DMS 273 treated with DMSO at 0.1 percent for 48 hours (cell line): ENCODE measurements around the gene LILRA6.
"Not testable (repeated sequence)": the region's sequence is repeated elsewhere in the genome, so short reads cannot be mapped to it uniquely, and the experiment has no call there.

Source experiments
- DNase-seq: peaks from one replicate; lab custom pipeline; 2025; lab: John Stamatoyannopoulos, UW

LILRA6 gene

GRCh38 chr19:54231077-54231931 lies 11.3 kb downstream of the LILRA6 start:
- DNase-seq: peak; percentile 65

- no peak for DNase-seq
These were observed 12.6 kb downstream of the LILRA6 start for GRCh38 chr19:54230031-54230430.

- DNase-seq: no peak
These were observed 13.4 kb downstream of the LILRA6 start for GRCh38 chr19:54229146-54229545.

DNA sequence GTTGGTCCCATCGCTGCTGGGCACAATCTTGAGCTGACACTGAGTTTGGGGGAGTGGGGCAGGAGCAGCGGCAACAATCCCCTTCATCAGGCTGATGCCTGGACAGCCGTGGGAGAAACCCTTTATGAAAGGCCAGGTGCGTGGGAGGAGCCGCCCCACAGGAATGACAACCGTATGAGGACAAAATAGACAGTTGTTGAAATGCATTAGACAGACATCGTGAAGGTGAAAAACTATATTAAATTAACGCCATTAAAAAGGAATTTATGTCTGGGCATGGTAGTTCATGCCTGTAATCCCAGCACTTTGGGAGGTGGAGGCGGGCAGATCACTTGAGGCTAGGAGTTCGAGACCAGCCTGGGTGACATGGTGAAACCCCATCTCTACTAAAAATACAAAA lies 18.0 kb downstream of the LILRA6 start:
- DNase-seq: not testable (repeated sequence)

DNA sequence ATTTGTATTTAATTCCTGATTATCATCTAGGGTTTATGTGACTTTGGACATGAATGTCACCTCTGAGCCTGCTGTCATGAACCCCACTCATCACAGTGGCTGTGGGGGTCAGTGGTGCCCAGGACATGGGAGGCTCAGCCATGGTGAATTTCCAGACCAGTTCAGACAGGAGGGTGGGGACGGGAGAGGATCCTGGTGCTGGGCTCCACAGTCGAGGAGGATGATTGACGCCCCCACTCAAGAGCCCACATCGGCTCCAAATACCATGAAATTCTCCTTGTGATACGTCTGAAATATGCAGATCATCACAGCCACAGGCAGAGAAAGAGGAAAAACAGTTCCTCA lies 18.7 kb downstream of the LILRA6 start:
- DNase-seq: not testable (repeated sequence)

DNA sequence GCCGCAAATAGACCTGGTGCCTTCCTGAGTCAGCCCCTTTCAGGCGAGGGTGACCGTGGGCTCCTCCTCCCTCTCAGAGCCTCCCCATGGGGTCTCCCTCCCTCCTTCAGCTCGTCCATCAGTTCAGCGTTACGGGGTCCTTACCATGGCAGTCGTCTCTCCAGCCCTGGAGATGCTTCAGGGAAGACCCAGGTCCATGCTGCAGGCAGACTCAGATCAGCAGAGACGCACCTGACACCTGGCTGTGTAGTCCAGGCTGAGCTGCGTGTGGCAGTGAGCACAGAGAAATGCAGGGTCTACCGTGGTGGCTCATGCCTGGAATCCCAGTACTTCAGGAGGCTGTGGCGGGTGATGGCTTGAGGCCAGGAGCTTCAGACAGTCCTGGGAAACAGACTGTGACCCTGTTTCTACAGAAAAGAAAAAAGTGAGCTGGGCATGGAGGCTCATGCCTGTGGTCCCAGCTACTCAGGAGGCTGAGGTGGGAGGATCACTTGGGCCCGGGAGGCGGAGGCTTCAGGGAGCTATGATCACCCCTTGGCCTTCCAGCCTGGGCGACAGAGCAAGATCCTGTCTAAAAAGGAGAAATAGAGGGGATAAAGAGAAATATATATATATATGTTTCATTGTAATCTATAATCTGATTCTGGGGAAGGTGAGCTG lies 19.2 kb downstream of the LILRA6 start:
- not testable (repeated sequence) for DNase-seq

GRCh38 chr19:54222474-54223276 lies 19.9 kb downstream of the LILRA6 start, which contains the start of gene LILRB3:
Gene LILRB3 (minus strand): TSS chr19:54223007. CDS start chr19:54222976, 31 bp downstream.
- not testable (repeated sequence) for DNase-seq

GRCh38 chr19:54221947-54222346 lies 20.6 kb downstream of the LILRA6 start:
- not testable (repeated sequence) for DNase-seq

GRCh38 chr19:54219702-54220101 lies 22.9 kb downstream of the LILRA6 start:
- not testable (repeated sequence) for DNase-seq

- DNase-seq: no peak
These were observed 23.5 kb downstream of the LILRA6 start for GRCh38 chr19:54218960-54219661.

GRCh38 chr19:54218259-54218658 lies 24.3 kb downstream of the LILRA6 start:
- no peak for DNase-seq

DNA sequence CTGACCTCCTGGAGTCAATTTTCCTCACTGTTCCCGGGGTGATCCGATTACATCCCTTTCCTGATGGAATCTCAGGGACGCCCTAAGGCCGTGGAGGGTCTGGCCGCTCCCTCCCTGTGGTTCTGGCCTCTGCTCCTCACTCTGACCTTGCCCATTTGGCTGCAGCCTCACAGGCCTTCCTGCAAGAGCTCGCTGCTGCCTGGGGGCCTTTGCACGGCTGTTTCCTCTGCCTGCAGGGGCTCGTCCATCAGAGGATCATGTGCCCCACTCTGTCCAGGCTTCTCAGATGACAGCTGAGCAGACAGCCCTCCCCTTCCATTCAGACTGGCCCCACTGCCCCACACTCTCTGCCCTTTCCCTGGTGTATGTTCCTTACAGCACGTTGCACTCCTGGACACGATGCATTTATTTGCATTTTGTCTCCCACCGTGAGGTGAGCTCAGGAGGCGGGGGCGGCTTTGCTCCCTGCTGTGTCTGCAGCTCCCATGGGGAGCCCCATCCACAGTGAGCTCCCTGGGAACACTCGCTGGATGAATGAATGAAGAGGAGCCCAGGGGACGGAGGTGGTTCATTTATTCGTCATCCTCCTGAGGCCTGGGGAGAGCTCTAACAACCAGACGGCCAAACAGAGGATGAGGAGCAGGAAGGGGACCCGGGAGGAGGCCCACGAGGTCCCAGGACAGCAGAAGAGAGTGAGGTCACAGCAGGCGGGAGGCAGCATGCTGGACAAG lies 24.9 kb downstream of the LILRA6 start:
- DNase-seq: not testable (repeated sequence)

GRCh38 chr19:54216869-54217268 lies 25.7 kb downstream of the LILRA6 start:
- no peak for DNase-seq

- DNase-seq: not testable (repeated sequence)
These were observed 27.9 kb downstream of the LILRA6 start for GRCh38 chr19:54214734-54215133.

GRCh38 chr19:54214217-54214616 lies 28.4 kb downstream of the LILRA6 start:
- not testable (repeated sequence) for DNase-seq

DNA sequence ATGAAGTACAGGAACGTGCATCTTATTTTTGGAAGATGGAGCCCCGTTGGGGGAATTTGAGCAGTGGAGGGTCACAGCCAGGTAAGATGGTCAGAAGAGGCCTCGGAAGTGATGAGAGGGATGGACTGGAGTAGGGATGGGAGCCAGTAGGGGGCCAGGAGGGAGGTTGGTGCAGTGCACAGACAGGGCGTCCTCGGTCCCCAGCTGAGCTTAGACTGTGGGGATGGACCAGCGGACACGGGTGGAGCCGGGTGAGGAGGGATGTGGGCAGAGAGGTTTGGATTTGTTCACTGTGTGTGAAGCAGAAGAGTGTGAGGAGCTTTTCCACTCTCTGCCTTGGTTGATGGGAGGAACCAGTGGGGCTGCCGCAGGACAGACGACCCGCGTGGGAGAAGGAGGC lies 31.4 kb downstream of the LILRA6 start:
- DNase-seq: no peak

GRCh38 chr19:54209811-54210494 lies 32.6 kb downstream of the LILRA6 start:
- peak; percentile 68 for DNase-seq

DNA sequence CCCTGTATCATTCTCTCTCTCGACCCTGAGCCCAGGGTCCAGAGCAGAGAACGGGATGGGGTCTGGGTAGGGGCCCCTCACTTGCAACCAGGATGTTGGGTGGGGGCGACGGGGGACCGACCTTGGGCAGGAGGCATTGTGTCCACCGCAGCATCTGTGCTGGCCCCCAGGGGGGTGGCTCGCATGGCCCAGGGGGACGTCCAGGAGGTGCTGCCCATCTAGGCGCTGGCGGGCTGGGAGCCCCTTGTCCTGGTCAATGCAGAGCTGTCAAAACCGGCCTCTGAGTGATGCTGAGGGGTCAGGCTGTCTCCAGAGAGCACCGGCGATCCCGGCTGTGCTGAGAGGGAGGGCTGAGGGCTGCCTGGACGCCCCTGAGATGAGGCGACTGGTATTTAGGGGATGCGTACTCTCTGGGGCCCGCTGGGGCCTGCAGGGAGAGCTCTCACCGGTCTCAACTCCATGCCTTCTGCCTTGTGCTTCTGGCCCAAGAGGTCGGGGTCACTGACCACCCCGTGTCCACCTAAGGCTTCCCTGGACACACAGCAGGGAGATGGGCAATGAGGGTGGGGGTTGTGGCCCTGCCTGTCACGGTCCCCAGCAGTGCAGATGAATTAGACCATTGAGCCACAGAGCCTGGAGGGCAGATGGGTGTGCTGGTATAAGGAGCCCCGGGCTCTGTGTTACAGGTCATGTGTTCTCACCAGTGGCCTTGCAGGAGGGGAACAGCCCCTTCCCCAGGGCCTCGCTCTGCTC lies 33.4 kb downstream of the LILRA6 start:
- DNase-seq: no peak

- DNase-seq: peak; percentile 28
These were observed 33.9 kb downstream of the LILRA6 start for GRCh38 chr19:54208784-54209057.
